Mesodermal cell (in vitro differentiated cells): ENCODE measurements around the gene DUS3L.

ENCODE experiments used
- H3K27ac ChIP-seq: 2 replicates; pipeline ENCODE4 v1.7.0; 2013; ENCODE audit warnings: mild to moderate bottlenecking, low read depth, low read length, moderate library complexity; ENCODE audit not compliant: severe bottlenecking
- H3K36me3 ChIP-seq: 2 replicates; pipeline ENCODE4 v1.7.1; 2013; ENCODE audit warnings: mild to moderate bottlenecking, low read length, moderate library complexity; ENCODE audit not compliant: control insufficient read depth, insufficient read depth
- H3K4me1 ChIP-seq: one replicate; pipeline ENCODE4 v1.7.1; 2013; ENCODE audit warnings: mild to moderate bottlenecking, low read length; ENCODE audit not compliant: insufficient read depth, control insufficient read depth, poor library complexity, severe bottlenecking
- H3K4me3 ChIP-seq: 2 replicates; pipeline ENCODE4 v1.7.0; 2013; ENCODE audit warnings: low read length, control low read depth, mild to moderate bottlenecking; ENCODE audit not compliant: insufficient read depth, poor library complexity, severe bottlenecking; ENCODE audit errors: extremely low read depth
- H3K9me3 ChIP-seq: 2 replicates; pipeline ENCODE4 v1.7.1; 2013; ENCODE audit warnings: mild to moderate bottlenecking, low read length, moderate library complexity; ENCODE audit not compliant: control insufficient read depth
- WGBS, 2 experiments: methylation state at CpG; one replicate each; pipeline ENCODE4 v1.1.5; 2013; ENCODE audit warnings: missing lambda C conversion rate in 2 of 2; ENCODE audit not compliant: insufficient coverage in 2 of 2; 5-methylcytosine and 5-hydroxymethylcytosine counted together

The DUS3L gene

GRCh38 chr19:5795382-5795919, 4.5 kb upstream of the DUS3L start:
- Histone ChIP-seq H3K4me3 (no peak overlapping the region), H3K36me3 (no peaks in the 10 kb centered on the region), H3K27ac (no peak overlapping the region), H3K4me1 (no peaks in the 10 kb centered on the region), H3K9me3 (no peaks in the 10 kb centered on the region)
- 89 to 94% methylated on average over 5 of the region's 7 CpGs for WGBS, 2 experiments

- Histone ChIP-seq H3K36me3 (peaks cover 19% of the 10 kb centered on the region), H3K4me3 (no peak overlapping the region), H3K9me3 (no peaks in the 10 kb centered on the region), H3K27ac (no peak overlapping the region), H3K4me1 (no peaks in the 10 kb centered on the region)
- WGBS, 2 experiments: 92 to 93% methylated on average over 3 of the region's 3 CpGs
Measured at GRCh38 chr19:5793188-5793587, 2.2 kb upstream of the DUS3L start.

DNA sequence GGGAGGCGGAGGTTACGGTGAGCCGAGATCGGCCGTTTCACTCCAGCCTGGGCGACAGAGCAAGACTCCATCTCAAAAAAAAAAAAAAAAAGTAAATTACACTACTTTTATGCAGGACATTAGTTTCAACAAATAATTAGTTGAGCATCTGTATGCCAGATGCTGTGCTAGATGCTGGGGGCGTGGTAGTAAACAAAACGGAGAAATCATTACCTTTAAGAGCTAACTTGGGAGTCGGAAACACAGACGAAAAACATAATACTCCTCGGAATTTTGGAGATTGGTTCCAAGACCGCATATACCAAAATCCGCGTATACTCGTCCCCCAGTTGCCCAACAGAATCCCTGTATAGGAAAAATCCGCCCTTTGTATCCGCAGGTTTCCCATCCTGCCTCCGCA, 1.3 kb upstream of the DUS3L start:
- peaks cover 29% of the 10 kb centered on the region for H3K36me3 ChIP-seq
- H3K4me3 ChIP-seq: no peak overlapping the region
- H3K9me3 ChIP-seq: no peaks in the 10 kb centered on the region
- H3K4me1 ChIP-seq: no peaks in the 10 kb centered on the region
- WGBS, 2 experiments: 96 to 97% methylated on average over 9 to 12 of the region's 18 CpGs
- H3K27ac ChIP-seq: no peak overlapping the region

- Histone ChIP-seq H3K4me1 (no peaks in the 10 kb centered on the region), H3K9me3 (no peaks in the 10 kb centered on the region), H3K4me3 (peak overlapping the region; percentile 86), H3K27ac (no peak overlapping the region), H3K36me3 (peaks cover 50% of the 10 kb centered on the region)
- 81 to 87% methylated on average over 25 to 26 of the region's 26 CpGs for WGBS, 2 experiments
Measured at GRCh38 chr19:5789886-5790558, 941 bp downstream of the DUS3L start.

DNA sequence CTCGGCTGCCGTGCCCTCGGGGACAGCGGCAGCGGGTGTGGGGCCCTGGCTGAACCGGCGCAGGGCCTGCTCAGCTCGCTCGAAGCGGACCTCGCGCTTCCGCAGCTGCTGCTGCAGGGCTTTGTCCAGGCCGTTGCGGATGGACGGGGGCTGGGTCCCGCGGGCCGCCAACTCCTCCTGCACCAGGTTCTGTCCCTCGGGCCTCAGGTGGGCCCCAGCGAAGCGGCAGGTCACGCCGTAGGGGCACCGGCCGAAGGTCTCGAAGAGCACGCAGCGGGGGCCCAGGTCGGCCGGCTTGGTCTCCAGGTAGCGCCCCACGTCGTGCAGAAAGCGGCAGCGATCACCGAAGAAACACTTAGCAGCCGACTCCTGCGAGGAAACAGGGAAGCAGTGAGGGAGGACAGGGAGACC, 1.6 kb downstream of the DUS3L start:
- Histone ChIP-seq H3K4me3 (no peak overlapping the region), H3K36me3 (peaks cover 57% of the 10 kb centered on the region), H3K4me1 (no peaks in the 10 kb centered on the region), H3K27ac (no peak overlapping the region), H3K9me3 (no peaks in the 10 kb centered on the region)
- 96 to 99% methylated on average over 39 of the region's 39 CpGs for WGBS, 2 experiments

GRCh38 chr19:5788422-5788821, 2.5 kb downstream of the DUS3L start:
- 88 to 100% methylated on average over 5 of the region's 5 CpGs for WGBS, 2 experiments
- H3K4me1 ChIP-seq: no peaks in the 10 kb centered on the region
- no peak overlapping the region for H3K27ac ChIP-seq
- H3K9me3 ChIP-seq: no peaks in the 10 kb centered on the region
- H3K36me3 ChIP-seq: peaks cover 62% of the 10 kb centered on the region
- H3K4me3 ChIP-seq: no peak overlapping the region

GRCh38 chr19:5787409-5788182, 3.4 kb downstream of the DUS3L start:
- H3K4me3 ChIP-seq: no peak overlapping the region
- no peaks in the 10 kb centered on the region for H3K4me1 ChIP-seq
- H3K9me3 ChIP-seq: no peaks in the 10 kb centered on the region
- WGBS, 2 experiments: 92 to 98% methylated on average over 21 to 38 of the region's 39 CpGs
- H3K27ac ChIP-seq: no peak overlapping the region
- H3K36me3 ChIP-seq: peaks cover 67% of the 10 kb centered on the region

- H3K27ac ChIP-seq: no peak overlapping the region
- H3K4me1 ChIP-seq: no peaks in the 10 kb centered on the region
- H3K36me3 ChIP-seq: peaks cover 67% of the 10 kb centered on the region
- no peak overlapping the region for H3K4me3 ChIP-seq
- H3K9me3 ChIP-seq: no peaks in the 10 kb centered on the region
- 94 to 96% methylated on average over 39 to 41 of the region's 44 CpGs for WGBS, 2 experiments
Measured at GRCh38 chr19:5786593-5787408, 4.2 kb downstream of the DUS3L start.

- H3K36me3 ChIP-seq: peaks cover 67% of the 10 kb centered on the region
- 96 to 98% methylated on average over 35 to 37 of the region's 37 CpGs for WGBS, 2 experiments
- no peaks in the 10 kb centered on the region for H3K4me1 ChIP-seq
- H3K9me3 ChIP-seq: no peaks in the 10 kb centered on the region
- no peak overlapping the region for H3K4me3 ChIP-seq
- no peak overlapping the region for H3K27ac ChIP-seq
Measured at GRCh38 chr19:5785423-5785822, 5.5 kb downstream of the DUS3L start.

GRCh38 chr19:5784581-5785147, 6.3 kb downstream of the DUS3L start, which contains the start of gene PRR22:
PRR22 (minus strand) TSS chr19:5784746; CDS start chr19:5784660, 86 bp downstream.
- Histone ChIP-seq H3K9me3 (no peaks in the 10 kb centered on the region), H3K4me3 (no peak within 1 kb of the TSS), H3K4me1 (no peaks in the 10 kb centered on the region), H3K36me3 (peaks cover 63% of the 10 kb centered on the region), H3K27ac (no peak within 1 kb of the TSS)
- 94 to 98% methylated on average over 7 to 9 of the region's 15 CpGs for WGBS, 2 experiments
